Adrenal gland (tissue), 12 donors: ENCODE measurements around the gene TRIO. TPM values are rescaled to one million over a fixed set of nuclear protein-coding genes. Genes with fewer than 3 reads are reported as not detected.

ENCODE experiments used
- DNase-seq, 7 donors: peaks; one replicate each; pipeline ENCODE4 v3.0.0-alpha.2; 2019 to 2020
- H3K27ac ChIP-seq, 5 donors: fragments of 200-600 bp; sonication (generic) in 4 of 5; 1 replicate in 3 of 5; 2 replicates in 2 of 5; pipeline versions ENCODE4 v1.5.1 to v1.8.0; 2016 to 2020; ENCODE audit warnings: mild to moderate bottlenecking in 1 of 5
- H3K27me3 ChIP-seq: fragments of 200-600 bp; 2 replicates; pipeline ENCODE4 v1.8.0; 2021
- H3K36me3 ChIP-seq, 2 donors: fragments of 200-600 bp; replicated peaks in 1 of 2; 1 replicate in 1 of 2; 2 replicates in 1 of 2; pipeline versions ENCODE4 v1.5.1 to v1.8.0; 2018 to 2022
- H3K4me1 ChIP-seq, 2 donors: fragments of 200-600 bp; replicated peaks in 1 of 2; 1 replicate in 1 of 2; 2 replicates in 1 of 2; pipeline versions ENCODE4 v1.5.1 to v1.8.0; 2018 to 2021
- H3K4me3 ChIP-seq, 4 donors: fragments of 200-600 bp; sonication (generic) in 3 of 4; one replicate each; pipeline ENCODE4 v1.5.1; 2016 to 2018
- H3K9me3 ChIP-seq, 3 donors: fragments of 200-600 bp; sonication (generic) in 1 of 3; replicated peaks in 1 of 3; 1 replicate in 2 of 3; 2 replicates in 1 of 3; pipeline versions ENCODE4 v1.5.1 to v1.8.0; 2016 to 2021
- CTCF ChIP-seq, 6 experiments: fragments of 450-650 bp in 4 of 6; fragments of 200-600 bp in 2 of 6; sonication (generic) in 1 of 6; IDR thresholded peaks; 1 replicate in 5 of 6; 2 replicates in 1 of 6; pipeline versions ENCODE4 v1.5.1 to v1.8.0; 2016 to 2021; ENCODE audit warnings: antibody characterized with exemption in 6 of 6, mild to moderate bottlenecking in 2 of 6, moderate library complexity in 1 of 6
- POLR2A ChIP-seq, 2 donors: fragments of 450-650 bp; IDR thresholded peaks; one replicate each; pipeline ENCODE4 v1.6.1; 2017; ENCODE audit warnings: antibody characterized with exemption in 2 of 2, mild to moderate bottlenecking in 2 of 2, moderate library complexity in 1 of 2
- WGBS, 4 donors: extraction: QIAGEN DNeasy Blood & Tissue Kit in 2 of 4; methylation state at CpG; one replicate each; pipeline versions ENCODE4 v1.1.5 to v1.1.7; 2013 to 2017; 5-methylcytosine and 5-hydroxymethylcytosine counted together
- intact Hi-C, 2 donors: fragments of 100-400 bp; cut with DNase I; formaldehyde crosslinking; loops; one replicate each; pipeline versions ENCODE4 v1.14.1 to v1.15.0; 2022 to 2023
- polyA plus RNA-seq, 3 donors: library from polyadenylated mRNA; stranded (reverse); fragments of 200-250 nt in 2 of 3; fragments of 350-450 nt in 1 of 3; fragmentation: Illumina TruSeq in 1 of 3; extraction: RNeasy Lipid Tissue Mini Kit (QIAGEN cat#74804) in 1 of 3; gene quantifications; one replicate each; pipeline ENCODE4 v1.2.3, GENCODE V29; 2013 to 2014
- total RNA-seq, 9 donors: library from RNA; depleted of rRNA in 4 of 9; stranded (reverse); fragments of >200 nt in 4 of 9; fragments of 120-200 nt in 1 of 9; fragmentation: NEBNext Ultra II Directional in 1 of 9; extraction: Animal tissue kit (Norgen Biotek cat#: 25700) in 1 of 9; gene quantifications; one replicate each; pipeline versions ENCODE4 v1.1.0 to v1.2.4, GENCODE V29; 2013 to 2023
- donor health status: healthy with polysubstance abuse.
- donor health status: Bipolar disorder and iron deficiency.
- donor health status: DM: yes; HTN: yes; CAD: no.
- donor health status: DM: no; HTN: no; CAD: no.
- donor health status: DM: no; HTN: no; CAD: no.
- donor health status: DM: yes; HTN: yes; CAD: no.

The TRIO gene
- total and polyA plus RNA-seq, 12 donors, result 27.3 to 109 (median 72.4) TPM

GRCh38 chr5:14426521-14426920 is 283.4 kb downstream of the TRIO start:
- Histone ChIP-seq H3K27ac (no peak overlapping the region), H3K36me3 (peaks cover 0 to 8% of the 10 kb centered on the region in 2 donors)

DNA sequence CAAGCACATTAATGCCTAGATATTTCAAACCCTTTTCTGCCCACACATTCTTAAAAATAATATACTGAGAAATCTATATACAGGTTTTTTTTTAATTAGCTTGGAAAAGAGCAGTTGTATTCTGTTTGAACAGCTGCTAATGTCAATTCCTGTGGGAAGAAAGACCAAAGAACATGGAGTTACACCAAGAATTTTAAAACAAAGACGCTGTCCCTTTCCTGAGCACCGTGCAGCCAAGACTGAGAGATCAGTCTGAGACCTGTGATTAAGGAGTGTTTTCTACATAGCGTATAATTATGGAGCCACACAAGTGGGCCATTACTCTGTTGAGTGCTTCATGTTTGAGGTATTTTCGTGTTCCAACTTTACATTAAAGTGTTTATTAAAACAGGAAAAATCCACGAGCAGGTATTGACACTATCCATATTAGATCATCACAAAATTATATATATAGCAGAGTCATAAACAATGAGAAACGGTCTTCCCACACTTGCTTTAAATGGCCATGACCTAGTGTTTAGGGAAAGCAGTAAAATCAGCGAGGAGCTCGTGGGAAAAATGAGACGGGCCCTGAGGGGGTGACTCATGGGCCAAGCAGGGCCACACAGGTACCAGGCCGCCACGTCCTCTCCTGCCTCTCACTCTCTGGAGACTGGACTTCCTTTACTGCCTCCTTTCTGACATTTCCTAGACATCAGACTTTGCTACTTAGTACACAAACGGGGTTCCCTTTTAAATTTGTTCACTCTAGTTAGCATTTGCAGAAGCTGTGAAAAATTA is 285.4 kb downstream of the TRIO start:
- H3K4me1 ChIP-seq, result peaks cover 0 to 7% of the 10 kb centered on the region in 2 donors
- 58 to 66% (median 61%) methylated on average over 12 of the region's 12 CpGs for WGBS, 4 donors
- H3K27me3 ChIP-seq, result no peaks in the 10 kb centered on the region
- TF ChIP-seq CTCF (IDR thresholded peaks at IDR 0.05), result no peak
- no peak for TF ChIP-seq POLR2A (IDR thresholded peaks at IDR 0.05)
- intact Hi-C loops, result no loop called here
- H3K36me3 ChIP-seq, result no peaks in the 10 kb centered on the region
- H3K9me3 ChIP-seq, result no peaks in the 10 kb centered on the region
- H3K4me3 ChIP-seq, result no peak overlapping the region
- no peak overlapping the region for H3K27ac ChIP-seq
- peak in 1 of 7 donors; percentile 24 for DNase-seq

More at GRCh38 chr5:14426521-14426920, 283.4 kb downstream of the TRIO start:
- H3K4me3 ChIP-seq, result no peak overlapping the region
- intact Hi-C loops, result no loop called here
- WGBS, 4 donors, result 92 to 97% (median 95%) methylated on average over 10 of the region's 10 CpGs
- H3K4me1 ChIP-seq, result peaks cover 0 to 7% of the 10 kb centered on the region in 2 donors
- no peak for DNase-seq
- no peaks in the 10 kb centered on the region for H3K9me3 ChIP-seq
- TF ChIP-seq CTCF (IDR thresholded peaks at IDR 0.05) (no peak), POLR2A (IDR thresholded peaks at IDR 0.05) (no peak)
- no peaks in the 10 kb centered on the region for H3K27me3 ChIP-seq

DNA sequence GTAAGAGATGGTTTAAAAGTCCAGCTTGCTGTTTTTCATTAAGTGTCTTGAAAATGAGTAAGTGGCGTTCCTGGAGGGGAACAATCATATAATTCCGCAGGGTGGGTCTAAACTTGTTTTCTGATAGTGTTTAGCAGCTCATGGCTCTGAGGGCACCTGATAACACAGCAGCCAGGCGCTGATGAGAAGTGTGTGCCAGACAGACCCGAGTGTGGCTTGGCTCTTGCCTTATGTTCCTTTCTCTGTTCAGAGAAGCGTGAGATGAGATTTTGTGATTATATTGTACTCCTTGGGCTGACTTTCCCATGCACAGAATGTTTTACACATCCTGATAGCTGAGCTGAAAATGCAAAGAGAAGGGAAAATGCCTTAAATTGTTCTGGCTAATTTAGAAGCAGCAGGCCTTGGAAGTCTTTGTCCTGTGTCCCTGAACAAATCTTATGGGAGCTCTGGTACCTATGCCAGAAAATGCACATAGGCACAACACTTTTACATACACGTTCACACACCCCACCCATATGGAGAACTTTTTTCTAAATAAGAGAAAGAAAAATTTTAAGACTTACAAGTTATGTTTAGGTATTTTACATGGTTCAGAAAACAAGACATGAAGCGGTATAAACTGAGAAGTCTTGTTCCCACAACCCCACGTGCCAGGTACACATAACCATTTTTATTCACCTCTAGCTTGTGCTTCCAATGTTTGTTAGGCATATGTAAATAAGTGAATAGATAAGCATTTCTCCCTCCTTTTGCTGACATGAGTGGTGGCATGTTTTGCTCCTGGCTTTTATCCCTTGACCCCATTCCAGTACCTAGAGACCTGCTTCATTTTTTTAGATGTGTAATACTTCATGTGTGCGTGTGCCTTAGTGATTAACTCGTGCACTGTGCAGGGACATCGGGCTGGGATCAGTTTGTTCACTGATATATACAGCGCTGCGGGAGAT is 286.2 kb downstream of the TRIO start:
- Histone ChIP-seq H3K4me3 (no peak overlapping the region), H3K9me3 (no peaks in the 10 kb centered on the region), H3K36me3 (no peaks in the 10 kb centered on the region), H3K4me1 (peaks cover 0 to 7% of the 10 kb centered on the region in 2 donors), H3K27me3 (no peaks in the 10 kb centered on the region), H3K27ac (no peak overlapping the region)
- DNase-seq, result no peak
- intact Hi-C loops, result no loop called here
- TF ChIP-seq CTCF (IDR thresholded peaks at IDR 0.05), result no peak
- no peak for TF ChIP-seq POLR2A (IDR thresholded peaks at IDR 0.05)
- whole genome bisulfite sequencing, 4 donors, result 85 to 89% (median 86%) methylated on average over 13 of the region's 13 CpGs

DNA sequence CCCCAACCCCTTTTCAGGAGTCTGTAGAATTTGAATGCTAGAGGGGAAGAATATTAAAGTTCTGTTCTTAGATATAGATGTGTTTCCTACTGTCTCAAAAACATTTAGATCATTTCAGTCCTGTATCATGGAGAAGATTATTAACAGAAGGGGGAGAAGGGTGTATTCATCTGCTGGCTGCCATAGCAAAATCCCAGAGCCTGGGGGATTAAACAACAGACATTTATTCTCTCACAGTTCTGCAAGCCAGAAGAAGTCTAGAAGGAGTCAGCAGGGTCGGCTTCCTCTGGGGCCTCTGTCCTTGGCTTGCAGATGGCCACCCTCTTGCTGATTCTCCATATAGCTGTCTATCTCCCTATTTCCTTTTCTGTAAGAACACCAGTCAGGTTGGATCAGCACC is 288.4 kb downstream of the TRIO start:
- intact Hi-C loops, result no loop called here
- Histone ChIP-seq H3K27me3 (no peaks in the 10 kb centered on the region), H3K27ac (no peak overlapping the region), H3K4me3 (no peak overlapping the region), H3K4me1 (peaks cover 0 to 7% of the 10 kb centered on the region in 2 donors), H3K9me3 (no peaks in the 10 kb centered on the region), H3K36me3 (no peaks in the 10 kb centered on the region)
- WGBS, 4 donors, result 70 to 87% (median 74%) methylated on average over 1 of the region's 1 CpG
- DNase-seq, result no peak
- TF ChIP-seq CTCF (IDR thresholded peaks at IDR 0.05) (no peak), POLR2A (IDR thresholded peaks at IDR 0.05) (no peak)
